IPS-20b (cell line): ENCODE results near the gene STX18.

Experiments
- H3K27ac ChIP-seq: one replicate; pipeline ENCODE4 v1.5.1; 2013; ENCODE audit warnings: low read length
- H3K27me3 ChIP-seq: 2 replicates; pipeline ENCODE4 v1.6.1; 2013; ENCODE audit warnings: mild to moderate bottlenecking, low read length, inconsistent platforms; ENCODE audit not compliant: insufficient read depth
- H3K36me3 ChIP-seq: 2 replicates; pipeline ENCODE4 v1.6.1; 2013; ENCODE audit warnings: low read depth, mild to moderate bottlenecking, inconsistent platforms, low read length, moderate library complexity; ENCODE audit not compliant: insufficient read depth
- H3K4me1 ChIP-seq: 2 replicates; pipeline ENCODE4 v1.6.1; 2013; ENCODE audit warnings: mild to moderate bottlenecking, control low read depth, inconsistent platforms, low read length, moderate library complexity; ENCODE audit not compliant: insufficient read depth
- H3K4me3 ChIP-seq: 2 replicates; pipeline ENCODE4 v1.5.1; 2013; ENCODE audit warnings: mild to moderate bottlenecking, low read length, inconsistent platforms
- H3K9ac ChIP-seq: 2 replicates; pipeline ENCODE4 v1.6.1; 2013; ENCODE audit warnings: low read depth, mild to moderate bottlenecking, inconsistent platforms, low read length, moderate library complexity
- H3K9me3 ChIP-seq: 2 replicates; pipeline ENCODE4 v1.6.1; 2013; ENCODE audit warnings: mild to moderate bottlenecking, low read depth, low read length, inconsistent platforms; ENCODE audit not compliant: insufficient read depth

The STX18 gene

DNA sequence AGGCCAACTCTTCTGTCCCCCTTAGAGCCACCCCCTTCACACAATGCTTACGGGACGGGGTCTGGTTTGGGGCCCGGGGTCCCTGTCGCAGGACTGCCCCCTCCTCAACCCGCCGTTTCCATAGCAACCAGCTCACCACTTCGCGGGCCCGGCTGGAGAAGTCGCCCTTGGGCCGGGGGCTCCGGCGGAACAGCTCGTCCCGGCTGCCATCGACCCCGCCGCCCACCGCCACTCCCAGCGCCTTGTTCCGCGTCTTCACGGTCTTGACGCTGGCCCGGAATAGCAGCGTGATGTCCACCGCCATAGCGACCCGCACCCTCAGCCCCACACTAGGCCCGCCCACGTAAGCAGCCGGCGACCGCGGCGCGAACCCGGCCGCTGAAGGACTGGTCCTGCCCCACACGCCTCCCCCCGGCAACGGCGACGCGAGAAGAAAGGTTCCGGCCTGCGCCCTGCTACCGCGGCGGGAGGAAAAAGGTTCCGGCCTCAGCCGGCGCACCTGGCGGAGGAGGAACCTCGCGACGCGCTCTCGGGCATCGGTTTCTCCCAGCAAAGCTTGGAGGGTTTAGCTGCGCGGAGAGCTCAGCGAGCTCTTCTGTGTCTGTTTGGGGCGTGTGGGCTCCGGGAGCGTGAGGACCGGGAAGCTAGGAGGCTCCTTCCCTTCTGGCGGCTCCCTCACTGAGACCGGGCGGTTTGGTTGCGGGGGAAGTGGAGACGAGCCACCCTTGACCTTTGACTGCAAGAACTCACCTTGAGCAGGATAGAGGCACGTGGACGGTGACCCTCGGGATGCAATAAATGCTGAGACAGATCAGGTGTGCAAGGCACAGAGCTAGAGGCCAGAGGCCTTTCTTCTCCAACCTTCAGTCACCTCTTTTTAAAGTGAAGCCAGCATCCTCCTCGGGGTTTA, at the start of gene STX18:
Gene STX18, minus strand, starts transcription at position 388 of the 910 bp plus-strand sequence. Its CDS starts 84 bp downstream, at position 304.
- no peaks in the 10 kb centered on the region for H3K27me3 ChIP-seq

DNA sequence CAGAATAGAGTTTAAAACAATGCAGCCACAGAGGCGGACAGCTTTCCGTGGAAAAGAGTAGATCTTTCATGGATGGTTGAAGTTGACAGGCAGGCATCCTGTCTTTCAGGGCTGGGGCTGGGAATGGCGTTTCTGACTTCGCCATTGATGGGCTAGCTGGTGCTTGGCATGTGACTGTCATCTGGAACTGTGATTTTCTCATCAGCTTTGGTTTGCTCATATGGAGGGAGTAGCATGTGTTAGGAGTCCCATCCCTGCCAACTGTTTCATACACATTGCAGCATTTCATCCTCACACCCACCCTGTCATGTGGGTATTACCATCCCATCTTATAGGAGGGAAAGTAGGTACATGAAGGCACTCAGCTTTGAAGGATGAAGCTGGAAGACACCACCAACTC, 49.2 kb upstream of the STX18 start:
- H3K27ac ChIP-seq = no peak overlapping the region
- no peak overlapping the region for H3K9ac ChIP-seq
- H3K4me3 ChIP-seq = no peak overlapping the region
- H3K9me3 ChIP-seq = peaks cover 12% of the 10 kb centered on the region
- H3K27me3 ChIP-seq = no peaks in the 10 kb centered on the region
- H3K4me1 ChIP-seq = no peaks in the 10 kb centered on the region; the same call in 1 of the 2 replicates
- no peaks in the 10 kb centered on the region; the same call in 1 of the 2 replicates for H3K36me3 ChIP-seq

More for the DNA sequence above, at the start of gene STX18:
- H3K9ac ChIP-seq = peak within 1 kb of the TSS; percentile 93
- H3K36me3 ChIP-seq = peaks cover 17% of the 10 kb centered on the region
- H3K9me3 ChIP-seq = no peaks in the 10 kb centered on the region
- H3K27ac ChIP-seq = peak within 1 kb of the TSS; percentile 44
- H3K4me3 ChIP-seq = peak within 1 kb of the TSS; percentile 94
- peaks cover 3% of the 10 kb centered on the region; the same call in 1 of the 2 replicates for H3K4me1 ChIP-seq

DNA sequence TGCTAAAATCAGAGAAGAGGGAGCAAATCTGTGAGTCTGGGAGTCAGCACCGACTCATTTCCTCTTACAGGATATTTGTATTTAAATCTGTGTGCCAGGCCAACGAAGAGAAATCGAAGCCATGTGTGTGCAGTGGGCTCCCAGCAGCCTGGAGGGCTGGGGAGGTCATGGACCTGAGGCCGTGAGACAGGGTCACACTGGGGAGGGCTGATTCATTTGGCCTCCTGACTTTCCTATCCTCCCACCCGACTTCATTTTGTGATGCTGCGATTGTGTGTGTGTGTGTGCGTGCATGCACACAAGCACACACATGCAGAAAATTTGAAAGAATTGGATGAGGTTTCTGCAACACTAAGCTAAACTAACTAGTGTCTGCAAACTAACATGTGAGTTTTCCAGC, 48.7 kb upstream of the STX18 start:
- H3K9me3 ChIP-seq = peaks cover 10% of the 10 kb centered on the region
- no peaks in the 10 kb centered on the region; the same call in 1 of the 2 replicates for H3K36me3 ChIP-seq
- H3K27ac ChIP-seq = no peak overlapping the region
- no peaks in the 10 kb centered on the region; the same call in 1 of the 2 replicates for H3K4me1 ChIP-seq
- no peaks in the 10 kb centered on the region for H3K27me3 ChIP-seq
- no peak overlapping the region for H3K4me3 ChIP-seq
- no peak overlapping the region for H3K9ac ChIP-seq

DNA sequence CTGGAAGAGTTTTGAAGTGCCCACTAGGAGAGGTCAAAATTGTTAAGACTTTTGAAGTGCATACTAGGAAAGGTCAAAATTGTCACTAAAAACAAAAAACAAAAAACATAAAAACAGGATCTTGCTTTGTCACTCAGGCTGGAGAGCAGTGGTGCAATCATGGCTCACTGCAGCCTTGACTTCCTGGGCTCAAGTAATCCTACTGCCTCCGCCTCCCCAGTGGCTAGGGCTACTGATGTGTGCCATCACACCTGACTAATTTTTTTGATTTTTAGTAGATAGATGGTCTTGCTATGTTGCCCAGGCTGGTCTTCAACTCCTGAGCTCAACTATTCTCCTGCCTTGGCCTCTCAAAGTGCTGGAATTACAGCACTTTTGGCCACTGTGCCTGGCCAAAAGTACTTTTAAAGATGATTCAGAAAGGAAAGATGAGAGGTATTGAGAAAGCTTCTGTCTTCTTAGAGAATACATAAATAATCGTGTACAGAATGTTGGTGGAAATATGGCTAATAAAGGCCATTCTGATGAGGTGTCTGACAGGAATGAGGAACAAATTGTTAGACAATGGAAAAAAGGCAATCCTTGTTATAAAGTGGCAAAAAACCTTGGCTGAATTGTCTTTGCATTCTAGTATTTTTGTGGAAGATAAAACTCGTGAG, 43.3 kb upstream of the STX18 start:
- no peaks in the 10 kb centered on the region for H3K4me1 ChIP-seq
- H3K4me3 ChIP-seq = no peak overlapping the region
- H3K9me3 ChIP-seq = no peaks in the 10 kb centered on the region
- no peaks in the 10 kb centered on the region; the same call in 1 of the 2 replicates for H3K36me3 ChIP-seq
- H3K27me3 ChIP-seq = no peaks in the 10 kb centered on the region
- no peak overlapping the region for H3K27ac ChIP-seq
- no peak overlapping the region for H3K9ac ChIP-seq

DNA sequence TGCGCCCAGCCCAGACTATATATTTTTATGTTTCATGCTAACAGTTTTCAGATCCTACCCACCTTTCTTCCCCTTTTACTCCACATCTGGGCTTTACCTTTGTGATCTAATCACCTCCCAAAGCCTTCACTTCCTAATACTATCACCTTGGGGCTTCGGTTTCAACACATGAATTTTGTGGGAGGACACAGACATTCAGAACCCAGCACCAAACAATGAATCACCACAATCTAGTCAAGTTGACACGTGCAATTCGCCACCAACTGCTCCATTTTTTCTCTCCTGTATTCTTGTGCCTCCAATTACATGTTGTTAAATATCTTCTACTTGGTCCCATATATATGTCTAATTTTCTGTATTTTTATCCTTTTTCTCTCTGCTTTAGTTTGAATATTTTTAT, 41.8 kb upstream of the STX18 start:
- H3K9me3 ChIP-seq = no peaks in the 10 kb centered on the region
- no peak overlapping the region for H3K27ac ChIP-seq
- peaks cover 2% of the 10 kb centered on the region; the same call in 1 of the 2 replicates for H3K36me3 ChIP-seq
- peaks cover 4% of the 10 kb centered on the region for H3K4me1 ChIP-seq
- H3K9ac ChIP-seq = no peak overlapping the region
- H3K27me3 ChIP-seq = no peaks in the 10 kb centered on the region
- no peak overlapping the region for H3K4me3 ChIP-seq

DNA sequence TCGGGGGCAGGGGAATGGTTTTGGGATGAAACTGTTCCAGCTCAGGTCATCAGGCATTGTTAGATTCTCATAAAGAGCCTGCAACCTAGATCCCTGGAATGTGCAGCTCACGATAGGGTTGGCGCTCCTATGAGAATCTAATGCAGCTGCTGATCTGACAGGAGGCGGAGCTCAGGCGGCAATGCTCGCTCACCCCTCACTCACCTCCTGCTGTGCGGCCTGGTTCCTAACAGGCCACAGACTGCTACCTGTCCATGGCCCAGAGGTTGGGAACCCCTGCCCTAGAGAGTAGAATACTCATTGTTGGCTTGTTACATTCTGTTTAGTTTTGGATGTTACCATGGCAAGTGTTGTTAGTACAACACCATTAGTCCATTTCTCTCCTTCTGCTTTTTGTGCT, 40.8 kb upstream of the STX18 start:
- Histone ChIP-seq H3K27ac (no peak overlapping the region), H3K27me3 (peaks cover 9% of the 10 kb centered on the region), H3K4me1 (peaks cover 4% of the 10 kb centered on the region), H3K9ac (no peak overlapping the region), H3K9me3 (no peaks in the 10 kb centered on the region), H3K36me3 (peaks cover 4% of the 10 kb centered on the region; the same call in 1 of the 2 replicates), H3K4me3 (no peak overlapping the region)

DNA sequence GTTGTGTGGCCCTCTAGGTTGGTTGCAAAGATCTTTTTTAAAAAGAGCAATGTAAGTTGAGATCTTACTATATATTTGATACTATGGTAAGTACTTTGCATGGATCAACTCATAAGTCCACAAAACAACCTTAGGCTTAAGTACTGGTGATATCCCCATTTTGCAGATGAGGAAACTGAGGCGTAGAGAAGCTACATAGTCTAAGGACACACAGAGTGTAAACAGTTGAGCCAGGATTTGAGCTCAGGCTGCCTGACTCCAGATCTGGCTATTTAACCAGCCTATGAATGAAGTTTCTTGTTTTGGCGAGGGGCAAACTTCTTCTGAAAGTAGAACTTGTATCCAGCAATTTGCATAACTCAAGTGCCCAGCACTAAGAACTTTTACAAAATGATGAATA, 38.6 kb upstream of the STX18 start:
- Histone ChIP-seq H3K4me1 (peaks cover 4% of the 10 kb centered on the region), H3K9me3 (no peaks in the 10 kb centered on the region), H3K27me3 (peaks cover 23% of the 10 kb centered on the region), H3K9ac (no peak overlapping the region), H3K36me3 (peaks cover 4% of the 10 kb centered on the region; the same call in 1 of the 2 replicates), H3K4me3 (no peak overlapping the region), H3K27ac (no peak overlapping the region)

DNA sequence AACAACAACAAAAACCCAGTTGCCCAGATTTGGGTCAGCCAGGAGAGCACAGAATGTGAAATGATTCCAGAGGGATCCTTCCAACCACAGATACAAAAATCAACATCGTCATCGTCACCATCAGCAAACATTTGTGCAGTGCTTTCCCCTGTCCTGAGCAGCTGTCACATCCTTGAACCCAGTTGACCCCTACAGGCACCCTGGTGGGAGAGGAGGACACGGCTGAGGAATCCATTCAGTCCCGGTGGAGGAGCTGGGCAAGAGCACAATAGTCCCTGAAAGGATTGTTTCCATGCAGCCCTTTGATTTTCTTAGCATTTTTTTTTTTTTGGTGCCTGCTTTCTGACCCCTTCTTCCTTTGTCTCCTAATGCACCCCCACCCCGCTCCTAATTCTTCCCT, 37.1 kb upstream of the STX18 start:
- peaks cover 4% of the 10 kb centered on the region for H3K4me1 ChIP-seq
- H3K27ac ChIP-seq = no peak overlapping the region
- H3K36me3 ChIP-seq = peaks cover 4% of the 10 kb centered on the region; the same call in 1 of the 2 replicates
- no peaks in the 10 kb centered on the region for H3K9me3 ChIP-seq
- no peak overlapping the region for H3K9ac ChIP-seq
- peaks cover 35% of the 10 kb centered on the region for H3K27me3 ChIP-seq
- H3K4me3 ChIP-seq = no peak overlapping the region

DNA sequence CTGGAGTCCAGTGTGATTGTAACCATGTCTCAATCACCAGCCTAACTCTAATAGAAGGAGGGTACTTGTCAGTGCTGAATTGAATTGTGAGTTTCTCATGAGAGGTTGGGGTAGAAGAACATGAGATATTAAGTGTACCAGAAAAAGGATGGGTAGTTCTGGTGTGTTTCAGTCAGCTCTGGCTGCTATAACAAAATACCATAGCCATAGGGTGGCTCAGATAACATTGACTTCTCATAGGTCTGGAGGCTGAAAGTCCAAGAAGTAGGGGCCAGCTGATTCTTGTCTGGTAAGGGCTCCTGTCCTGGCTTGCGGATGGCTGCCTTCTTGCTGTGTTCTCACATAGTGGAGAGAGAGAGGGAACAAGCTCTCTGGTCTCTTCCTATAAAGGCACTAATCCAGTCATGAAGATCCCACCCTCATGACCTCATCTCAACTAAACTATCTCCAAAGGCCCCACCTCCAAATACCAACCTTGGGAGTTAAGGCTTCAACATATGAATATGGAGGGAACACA, 35.6 kb upstream of the STX18 start:
- Histone ChIP-seq H3K27me3 (peaks cover 48% of the 10 kb centered on the region), H3K9me3 (no peaks in the 10 kb centered on the region), H3K4me3 (no peak overlapping the region), H3K9ac (no peak overlapping the region), H3K27ac (no peak overlapping the region), H3K4me1 (peaks cover 4% of the 10 kb centered on the region), H3K36me3 (peaks cover 4% of the 10 kb centered on the region; the same call in 1 of the 2 replicates)

DNA sequence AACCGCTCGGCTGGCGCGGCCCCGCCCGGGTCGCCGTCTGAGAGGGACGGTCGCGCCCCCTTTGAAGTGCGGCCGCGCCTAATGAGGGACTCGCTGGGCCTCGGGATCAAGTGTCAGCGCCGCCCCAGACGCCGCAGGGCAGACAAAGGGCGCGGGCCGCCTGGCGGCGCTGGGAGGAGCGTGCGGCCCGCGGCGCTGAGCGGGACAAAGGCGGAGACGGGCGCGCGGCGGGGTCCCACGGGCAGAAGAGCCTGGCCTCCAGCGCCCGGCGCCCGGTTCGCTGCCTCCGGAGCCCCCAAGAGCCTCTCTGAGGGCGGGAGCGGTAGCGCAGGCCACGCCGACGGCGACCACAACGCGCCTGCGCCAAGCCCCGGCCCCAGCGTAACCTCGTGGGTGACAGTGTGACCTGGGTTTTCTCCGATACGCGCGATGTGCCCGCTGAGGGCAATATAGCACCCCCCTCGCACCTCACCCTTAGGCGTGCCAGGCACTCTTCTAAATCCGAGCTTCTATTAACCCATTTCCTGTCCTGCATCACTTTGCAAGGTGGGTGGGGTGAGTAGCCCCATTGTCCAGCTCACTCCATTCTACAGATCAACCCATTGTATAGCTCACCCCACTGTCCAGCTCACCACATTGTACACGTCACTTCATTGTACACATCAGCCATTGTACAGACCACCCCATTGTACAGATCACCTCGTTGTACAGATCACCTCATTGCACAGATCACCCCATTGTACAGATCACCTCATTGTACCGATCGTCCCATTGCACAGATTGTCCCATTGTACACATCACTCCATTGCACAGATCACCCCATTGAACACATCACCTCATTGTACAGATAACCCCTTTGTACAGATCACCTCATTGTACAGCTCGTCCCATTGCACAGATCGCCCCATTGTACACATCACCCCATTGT, 33.7 kb upstream of the STX18 start:
- H3K9ac ChIP-seq = peak overlapping the region; percentile 66; the same call in 1 of the 2 replicates
- H3K27ac ChIP-seq = no peak overlapping the region
- no peaks in the 10 kb centered on the region for H3K9me3 ChIP-seq
- 0 out of 2 replicates have a peak, but pooled peaks cover 4% of the 10 kb centered on the region for H3K36me3 ChIP-seq
- peak overlapping the region; percentile 68 for H3K4me3 ChIP-seq
- H3K4me1 ChIP-seq = peaks cover 4% of the 10 kb centered on the region
- H3K27me3 ChIP-seq = peaks cover 48% of the 10 kb centered on the region

DNA sequence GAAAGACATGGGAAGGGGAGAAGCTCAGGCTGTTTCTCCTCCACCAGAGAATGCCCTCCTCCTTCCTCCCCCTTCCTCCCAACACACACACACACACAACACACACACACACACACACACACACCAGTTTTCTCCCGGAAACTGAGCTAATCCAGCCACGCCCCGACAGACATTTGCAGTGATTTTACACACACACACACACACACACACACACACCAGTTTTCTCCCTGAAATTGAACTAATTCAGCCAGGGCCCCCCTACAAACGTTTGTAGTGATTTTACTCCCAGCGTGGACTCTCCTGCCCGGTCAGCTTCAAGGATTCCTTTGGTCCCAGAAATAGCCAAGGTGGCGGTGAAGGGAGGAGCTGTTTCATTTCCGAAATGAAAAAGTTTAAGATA, 32.9 kb upstream of the STX18 start:
- Histone ChIP-seq H3K27me3 (peaks cover 48% of the 10 kb centered on the region), H3K9me3 (no peaks in the 10 kb centered on the region; the same call in 1 of the 2 replicates), H3K27ac (no peak overlapping the region), H3K4me1 (peaks cover 4% of the 10 kb centered on the region), H3K36me3 (0 out of 2 replicates have a peak, but pooled peaks cover 4% of the 10 kb centered on the region), H3K4me3 (peak overlapping the region; percentile 68), H3K9ac (peak overlapping the region; percentile 50; the same call in 1 of the 2 replicates)
